DOHH2 (cell line): ENCODE data around the gene FAM156B.
"Not testable (repeated sequence)": the region's sequence is repeated elsewhere in the genome, so short reads cannot be mapped to it uniquely, and the experiment has no call there.

ENCODE experiments used
- H3F3A ChIP-seq: fragments of 200-600 bp; sonication (generic), shearing (Covaris generic); 2 replicates; pipeline ENCODE4 v1.6.0; 2016; ENCODE audit warnings: antibody characterized with exemption, mild to moderate bottlenecking; ENCODE audit not compliant: control insufficient read depth, insufficient read depth
- H3K27ac ChIP-seq: fragments of 200-600 bp; sonication (generic); 2 replicates; pipeline ENCODE4 v1.5.1; 2014; ENCODE audit warnings: low read depth, mild to moderate bottlenecking, low read length, moderate library complexity
- H3K27me3 ChIP-seq: fragments of 200-600 bp; sonication (generic); 2 replicates; pipeline ENCODE4 v1.6.1; 2014; ENCODE audit warnings: mild to moderate bottlenecking, low read length, mixed read lengths; ENCODE audit not compliant: control insufficient read depth
- H3K36me3 ChIP-seq: fragments of 200-600 bp; sonication (generic); 2 replicates; pipeline ENCODE4 v1.6.1; 2014; ENCODE audit warnings: mild to moderate bottlenecking, low read length, moderate library complexity, mixed read lengths; ENCODE audit not compliant: control insufficient read depth
- H3K4me1 ChIP-seq: fragments of 200-600 bp; sonication (generic); 2 replicates; pipeline ENCODE4 v1.6.1; 2014; ENCODE audit warnings: mild to moderate bottlenecking, low read length, mixed read lengths; ENCODE audit not compliant: control insufficient read depth
- H3K4me2 ChIP-seq: fragments of 200-600 bp; sonication (generic); 2 replicates; pipeline ENCODE4 v1.6.0; 2014; ENCODE audit warnings: mild to moderate bottlenecking, low read length, moderate library complexity
- H3K4me3 ChIP-seq: fragments of 200-600 bp; sonication (generic); 2 replicates; pipeline ENCODE4 v1.5.1; 2014; ENCODE audit warnings: mild to moderate bottlenecking, low read length, mixed read lengths
- H3K79me2 ChIP-seq: fragments of 200-600 bp; sonication (generic); 2 replicates; pipeline ENCODE4 v1.6.1; 2014; ENCODE audit warnings: mild to moderate bottlenecking, low read length, mixed read lengths; ENCODE audit not compliant: control insufficient read depth
- H3K9me2 ChIP-seq: fragments of 200-600 bp; sonication (generic); replicated peaks from 2 replicates; pipeline ENCODE4 v1.6.1; 2014; ENCODE audit warnings: mild to moderate bottlenecking, low read length, mixed read lengths; ENCODE audit not compliant: control insufficient read depth
- H3K9me3 ChIP-seq: fragments of 200-600 bp; sonication (generic); 2 replicates; pipeline ENCODE4 v1.6.1; 2014; ENCODE audit warnings: antibody characterized with exemption, low read length, mixed read lengths; ENCODE audit not compliant: control insufficient read depth, insufficient read depth
- H4K20me1 ChIP-seq: fragments of 200-600 bp; sonication (generic); 2 replicates; pipeline ENCODE4 v1.6.0; 2014; ENCODE audit warnings: low read depth, mild to moderate bottlenecking, antibody characterized with exemption, low read length, moderate library complexity; ENCODE audit not compliant: control insufficient read depth, insufficient read depth

FAM156B gene

GRCh38 chrX:52888090-52888489 is 9.0 kb upstream of the FAM156B start:
- not testable (repeated sequence) for H3K4me1 ChIP-seq, H3K79me2 ChIP-seq, H3K9me2 ChIP-seq

GRCh38 chrX:52896438-52896837 is 692 bp upstream of the FAM156B start:
- not testable (repeated sequence) for H3F3A ChIP-seq, H3K27me3 ChIP-seq, H3K9me2 ChIP-seq, H3K4me2 ChIP-seq, H3K36me3 ChIP-seq, H3K27ac ChIP-seq, H4K20me1 ChIP-seq, H3K4me1 ChIP-seq, H3K9me3 ChIP-seq, H3K4me3 ChIP-seq, H3K79me2 ChIP-seq

More at GRCh38 chrX:52888090-52888489, 9.0 kb upstream of the FAM156B start:
- not testable (repeated sequence) for H3K27ac ChIP-seq, H4K20me1 ChIP-seq, H3F3A ChIP-seq, H3K4me3 ChIP-seq, H3K9me3 ChIP-seq, H3K4me2 ChIP-seq, H3K27me3 ChIP-seq, H3K36me3 ChIP-seq

GRCh38 chrX:52905531-52905930 is 8.4 kb downstream of the FAM156B start:
- H3K27ac ChIP-seq, H3K27me3 ChIP-seq, H3K4me3 ChIP-seq, H3K4me1 ChIP-seq, H3K9me2 ChIP-seq, H3K79me2 ChIP-seq, H3K36me3 ChIP-seq, H4K20me1 ChIP-seq, H3F3A ChIP-seq, H3K9me3 ChIP-seq, H3K4me2 ChIP-seq: not testable (repeated sequence)

GRCh38 chrX:52906072-52906471 is 8.9 kb downstream of the FAM156B start:
- not testable (repeated sequence) for H3K9me2 ChIP-seq

GRCh38 chrX:52907137-52907536 is 10.0 kb downstream of the FAM156B start:
- not testable (repeated sequence) for H3K9me2 ChIP-seq, H3F3A ChIP-seq, H3K27ac ChIP-seq, H3K79me2 ChIP-seq, H3K4me2 ChIP-seq, H3K9me3 ChIP-seq, H4K20me1 ChIP-seq, H3K27me3 ChIP-seq, H3K36me3 ChIP-seq, H3K4me3 ChIP-seq, H3K4me1 ChIP-seq

More at GRCh38 chrX:52906072-52906471, 8.9 kb downstream of the FAM156B start:
- H3K4me1 ChIP-seq, H3K4me2 ChIP-seq, H4K20me1 ChIP-seq, H3K36me3 ChIP-seq, H3F3A ChIP-seq, H3K79me2 ChIP-seq, H3K27me3 ChIP-seq, H3K4me3 ChIP-seq, H3K9me3 ChIP-seq, H3K27ac ChIP-seq: not testable (repeated sequence)

GRCh38 chrX:52907900-52908299 is 10.8 kb downstream of the FAM156B start:
- H3K36me3 ChIP-seq, H3K4me3 ChIP-seq, H3K4me2 ChIP-seq: not testable (repeated sequence)

GRCh38 chrX:52909313-52909969 is 12.3 kb downstream of the FAM156B start:
- H3K27ac ChIP-seq, H4K20me1 ChIP-seq, H3K9me2 ChIP-seq, H3K4me3 ChIP-seq, H3K36me3 ChIP-seq, H3F3A ChIP-seq, H3K4me2 ChIP-seq, H3K27me3 ChIP-seq, H3K79me2 ChIP-seq, H3K4me1 ChIP-seq, H3K9me3 ChIP-seq: not testable (repeated sequence)

More at GRCh38 chrX:52907900-52908299, 10.8 kb downstream of the FAM156B start:
- H3K9me3 ChIP-seq, H4K20me1 ChIP-seq, H3K27me3 ChIP-seq, H3K4me1 ChIP-seq, H3K79me2 ChIP-seq, H3F3A ChIP-seq, H3K27ac ChIP-seq, H3K9me2 ChIP-seq: not testable (repeated sequence)

GRCh38 chrX:52913681-52914080 is 16.6 kb downstream of the FAM156B start:
- H3K27me3 ChIP-seq, H4K20me1 ChIP-seq, H3K9me3 ChIP-seq, H3K4me2 ChIP-seq, H3F3A ChIP-seq, H3K79me2 ChIP-seq, H3K36me3 ChIP-seq, H3K27ac ChIP-seq, H3K9me2 ChIP-seq, H3K4me1 ChIP-seq, H3K4me3 ChIP-seq: not testable (repeated sequence)
